Right atrium auricular region (tissue), 2 donors: ENCODE data around the gene PLAU. TPM values are rescaled to one million over a fixed set of nuclear protein-coding genes. Genes with fewer than 3 reads are reported as not detected.

Source experiments
- DNase-seq: peaks from one replicate; pipeline ENCODE4 v3.0.0-alpha.2; 2019; ENCODE audit warnings: low spot score
- H3K27ac ChIP-seq, 2 donors: fragments of 200-600 bp; sonication (generic); 1 replicate in 1 of 2; 2 replicates in 1 of 2; pipeline ENCODE4 v1.5.1; 2016 to 2019
- H3K27me3 ChIP-seq, 2 donors: fragments of 200-600 bp; sonication (generic); one replicate each; pipeline versions ENCODE4 v1.5.1 to v1.6.0; 2017 to 2019
- H3K36me3 ChIP-seq: fragments of 200-600 bp; sonication (generic); one replicate; pipeline ENCODE4 v1.5.1; 2016
- H3K4me1 ChIP-seq, 2 donors: fragments of 200-600 bp; sonication (generic); one replicate each; pipeline versions ENCODE4 v1.5.1 to v1.6.0; 2017 to 2019
- H3K4me3 ChIP-seq, 2 donors: fragments of 200-600 bp; sonication (generic); 1 replicate in 1 of 2; 2 replicates in 1 of 2; pipeline ENCODE4 v1.5.1; 2017 to 2019; ENCODE audit warnings: mild to moderate bottlenecking in 1 of 2, moderate library complexity in 1 of 2
- H3K9me3 ChIP-seq, 2 donors: fragments of 200-600 bp; sonication (generic); one replicate each; pipeline ENCODE4 v1.5.1; 2019
- total RNA-seq, 2 donors: library from RNA; depleted of rRNA; stranded (reverse); fragments of >200 nt; gene quantifications; one replicate each; pipeline ENCODE4 v1.1.0, GENCODE V29; 2016
- TF ChIP-seq, protein P1 (sequence below), 2 donors: fragments of 200-600 bp; sonication (generic); IDR thresholded peaks; one replicate each; pipeline ENCODE4 v1.5.1; 2019; ENCODE audit warnings: antibody characterized with exemption in 2 of 2

The PLAU gene
- total RNA-seq, 2 donors from 2014 or later = 3.9 to 4.6 TPM

- H3K9me3 ChIP-seq = no peaks in the 10 kb centered on the region
- TF ChIP-seq, protein P1, sequence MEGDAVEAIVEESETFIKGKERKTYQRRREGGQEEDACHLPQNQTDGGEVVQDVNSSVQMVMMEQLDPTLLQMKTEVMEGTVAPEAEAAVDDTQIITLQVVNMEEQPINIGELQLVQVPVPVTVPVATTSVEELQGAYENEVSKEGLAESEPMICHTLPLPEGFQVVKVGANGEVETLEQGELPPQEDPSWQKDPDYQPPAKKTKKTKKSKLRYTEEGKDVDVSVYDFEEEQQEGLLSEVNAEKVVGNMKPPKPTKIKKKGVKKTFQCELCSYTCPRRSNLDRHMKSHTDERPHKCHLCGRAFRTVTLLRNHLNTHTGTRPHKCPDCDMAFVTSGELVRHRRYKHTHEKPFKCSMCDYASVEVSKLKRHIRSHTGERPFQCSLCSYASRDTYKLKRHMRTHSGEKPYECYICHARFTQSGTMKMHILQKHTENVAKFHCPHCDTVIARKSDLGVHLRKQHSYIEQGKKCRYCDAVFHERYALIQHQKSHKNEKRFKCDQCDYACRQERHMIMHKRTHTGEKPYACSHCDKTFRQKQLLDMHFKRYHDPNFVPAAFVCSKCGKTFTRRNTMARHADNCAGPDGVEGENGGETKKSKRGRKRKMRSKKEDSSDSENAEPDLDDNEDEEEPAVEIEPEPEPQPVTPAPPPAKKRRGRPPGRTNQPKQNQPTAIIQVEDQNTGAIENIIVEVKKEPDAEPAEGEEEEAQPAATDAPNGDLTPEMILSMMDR (IDR thresholded peaks at IDR 0.05) = no peak
- H3K4me3 ChIP-seq = no peak overlapping the region
- no peaks in the 10 kb centered on the region for H3K36me3 ChIP-seq
- H3K27ac ChIP-seq = no peak overlapping the region
- DNase-seq = no peak
- H3K27me3 ChIP-seq = no peaks in the 10 kb centered on the region
- peaks cover 0 to 16% of the 10 kb centered on the region in 2 donors for H3K4me1 ChIP-seq
Observed at GRCh38 chr10:73902351-73902750, 8.6 kb upstream of the PLAU start.

GRCh38 chr10:73905256-73906020 is 5.5 kb upstream of the PLAU start:
- H3K27ac ChIP-seq = peak overlapping the region; percentile 73 to 75
- no peaks in the 10 kb centered on the region for H3K27me3 ChIP-seq
- peaks cover 0 to 45% of the 10 kb centered on the region in 2 donors for H3K4me1 ChIP-seq
- no peak overlapping the region for H3K4me3 ChIP-seq
- DNase-seq = no peak
- H3K36me3 ChIP-seq = no peaks in the 10 kb centered on the region
- no peaks in the 10 kb centered on the region for H3K9me3 ChIP-seq
- TF ChIP-seq, protein P1 (IDR thresholded peaks at IDR 0.05) = no peak

DNA sequence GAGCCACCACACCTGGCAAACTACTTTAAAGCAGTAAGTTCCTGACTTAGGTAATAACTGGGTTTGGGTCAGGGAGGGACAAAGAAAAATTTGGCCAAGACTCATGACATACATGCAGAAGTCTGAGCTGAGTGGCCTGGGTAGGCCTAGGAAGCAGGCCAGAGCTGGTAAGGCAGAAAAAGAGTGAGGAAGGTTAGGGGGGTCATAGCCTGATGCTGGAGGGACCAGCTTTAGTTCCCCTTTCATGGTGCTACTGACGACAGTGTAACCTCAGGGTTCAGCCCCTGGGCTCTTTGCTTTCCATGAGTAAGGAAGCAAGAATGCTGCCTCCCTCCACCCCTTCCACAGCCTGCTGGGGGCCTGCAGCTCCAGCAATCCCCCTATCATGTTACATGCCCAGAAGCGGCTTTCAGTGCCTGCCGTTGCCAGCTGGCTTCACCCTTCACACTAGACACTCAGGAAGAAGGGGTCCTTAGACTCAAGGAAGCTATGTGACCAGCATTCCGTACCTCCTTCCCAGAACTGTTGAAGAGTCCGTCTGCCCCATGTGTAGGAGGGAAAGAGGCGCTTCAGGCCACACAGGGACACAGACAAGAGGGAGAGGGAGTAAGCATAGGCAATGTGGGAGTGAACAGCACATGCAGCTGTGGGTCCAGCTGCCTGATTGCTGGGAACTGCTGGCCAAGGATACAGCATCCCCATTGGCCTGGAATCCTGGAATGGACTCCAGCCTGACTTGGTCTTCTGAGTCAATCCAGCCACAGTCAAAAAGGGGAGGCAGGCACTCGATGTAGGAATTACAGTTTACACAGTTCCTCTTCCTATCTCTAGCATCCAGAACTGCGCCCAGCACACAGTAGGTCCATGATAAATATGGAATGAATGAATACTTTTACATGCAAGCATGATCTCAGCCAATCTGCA is 4.1 kb upstream of the PLAU start:
- peak; percentile 86 for DNase-seq
- H3K27ac ChIP-seq = peak overlapping the region; percentile 73 to 75
- no peaks in the 10 kb centered on the region for H3K27me3 ChIP-seq
- no peaks in the 10 kb centered on the region for H3K36me3 ChIP-seq
- H3K4me1 ChIP-seq = peaks cover 0 to 54% of the 10 kb centered on the region in 2 donors
- TF ChIP-seq, protein P1 (IDR thresholded peaks at IDR 0.05) = no peak
- no peaks in the 10 kb centered on the region for H3K9me3 ChIP-seq
- no peak overlapping the region for H3K4me3 ChIP-seq

DNA sequence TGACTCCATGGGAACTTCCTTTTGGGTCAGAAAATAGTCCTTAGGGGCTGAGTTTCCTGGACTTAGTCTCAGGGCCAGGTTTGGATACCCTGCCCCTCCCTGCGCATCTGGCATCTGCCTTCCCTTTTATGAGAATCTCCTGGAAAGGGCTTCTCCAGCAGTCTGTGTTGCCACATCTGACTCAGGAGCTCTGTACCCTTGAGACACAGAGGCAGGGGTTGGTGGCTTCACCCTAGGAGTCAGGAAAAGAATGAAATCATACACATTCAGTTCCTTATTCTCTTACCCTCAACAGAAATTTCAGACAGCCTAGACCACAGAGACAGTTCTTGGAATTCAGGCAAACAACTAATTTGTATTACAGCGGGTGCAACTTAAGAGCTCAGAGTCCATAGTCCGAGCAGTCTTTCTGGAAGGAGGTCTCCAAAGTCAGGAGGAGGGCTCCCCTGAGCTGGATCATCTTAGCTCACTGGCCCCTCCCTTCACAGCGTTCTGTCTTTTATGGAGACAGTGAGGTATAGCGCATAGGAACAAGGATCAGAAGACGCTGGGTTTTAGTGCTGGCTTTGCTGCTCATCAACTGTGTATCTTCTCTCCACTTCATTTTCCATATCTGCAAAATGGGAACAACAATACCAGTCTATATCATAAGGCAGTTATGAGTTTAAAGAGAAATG is 3.0 kb upstream of the PLAU start:
- no peaks in the 10 kb centered on the region for H3K27me3 ChIP-seq
- no peaks in the 10 kb centered on the region for H3K36me3 ChIP-seq
- peak; percentile 73 for DNase-seq
- no peaks in the 10 kb centered on the region for H3K9me3 ChIP-seq
- no peak overlapping the region for H3K4me3 ChIP-seq
- peak overlapping the region; percentile 73 to 75 for H3K27ac ChIP-seq
- peaks cover 0 to 66% of the 10 kb centered on the region in 2 donors for H3K4me1 ChIP-seq
- TF ChIP-seq, protein P1 (IDR thresholded peaks at IDR 0.05) = no peak

DNA sequence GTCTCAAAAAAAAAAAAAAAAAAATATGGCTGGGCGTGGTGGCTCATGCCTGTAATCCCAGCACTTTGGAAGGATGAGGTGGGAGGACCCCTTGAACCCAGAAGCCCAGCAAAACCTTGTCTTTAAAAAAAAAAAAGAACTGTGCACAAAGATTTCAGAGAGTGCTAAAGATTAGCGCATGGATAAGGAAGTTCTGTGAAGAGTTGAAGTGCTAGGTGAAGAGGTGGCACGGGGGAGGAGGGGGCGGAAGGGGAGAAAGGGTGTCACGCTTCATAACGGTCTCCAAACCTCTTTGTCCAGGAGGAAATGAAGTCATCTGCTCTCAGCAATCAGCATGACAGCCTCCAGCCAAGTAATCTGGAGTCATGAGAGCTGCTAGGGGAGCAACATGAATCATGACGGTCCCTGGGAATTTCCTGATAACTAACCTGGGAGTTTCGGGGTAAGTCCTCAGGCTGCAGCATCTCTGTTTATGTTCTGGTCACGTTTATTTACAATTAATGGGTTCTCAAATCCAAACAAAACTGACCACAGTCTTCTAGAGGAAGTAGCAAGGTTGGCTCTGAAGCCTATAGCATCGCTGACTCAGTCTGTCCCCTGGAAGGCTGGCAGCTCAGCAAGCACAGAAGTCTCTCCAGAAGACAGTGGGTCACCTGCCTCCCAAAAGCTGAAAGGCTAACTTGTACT is 1.9 kb upstream of the PLAU start:
- no peaks in the 10 kb centered on the region for H3K36me3 ChIP-seq
- H3K4me3 ChIP-seq = no peak overlapping the region
- H3K4me1 ChIP-seq = peaks cover 0 to 72% of the 10 kb centered on the region in 2 donors
- no peaks in the 10 kb centered on the region for H3K9me3 ChIP-seq
- peak; percentile 76 for DNase-seq
- H3K27ac ChIP-seq = peak overlapping the region; percentile 52 to 73
- TF ChIP-seq, protein P1 (IDR thresholded peaks at IDR 0.05) = no peak
- H3K27me3 ChIP-seq = no peaks in the 10 kb centered on the region
